Activated CD4-positive, CD25-positive, alpha-beta regulatory T cell (primary cell): Measurements from ENCODE around the gene ZNF185.

Experiments used
- DNase-seq, 4 experiments: peaks; one replicate each; lab custom pipeline; 2025; lab: John Stamatoyannopoulos, UW

ZNF185 gene

GRCh38 chrX:152897222-152898131 is at the start of gene ZNF185:
ZNF185 (plus strand) TSS chrX:152898067; CDS start chrX:152914490, 16,423 bp downstream.
- no peak for DNase-seq

- DNase-seq = no peak
Observed at GRCh38 chrX:152850465-152850864, 47.4 kb upstream of the ZNF185 start.

- DNase-seq = no peak
Observed at GRCh38 chrX:152853986-152854385, 43.9 kb upstream of the ZNF185 start.

- no peak for DNase-seq
Observed at GRCh38 chrX:152861116-152861515, 36.8 kb upstream of the ZNF185 start.

GRCh38 chrX:152861826-152862225 is 36.0 kb upstream of the ZNF185 start:
- no peak for DNase-seq

GRCh38 chrX:152865232-152865920 is 32.5 kb upstream of the ZNF185 start:
- DNase-seq = no peak

- no peak for DNase-seq
Observed at GRCh38 chrX:152866386-152866785, 31.5 kb upstream of the ZNF185 start.

- no peak for DNase-seq
Observed at GRCh38 chrX:152869972-152870371, 27.9 kb upstream of the ZNF185 start.

- DNase-seq = no peak
Observed at GRCh38 chrX:152871260-152871659, 26.6 kb upstream of the ZNF185 start.

GRCh38 chrX:152872522-152872921 is 25.3 kb upstream of the ZNF185 start:
- no peak for DNase-seq

- DNase-seq = no peak
Observed at GRCh38 chrX:152873361-152873760, 24.5 kb upstream of the ZNF185 start.

- DNase-seq = no peak
Observed at GRCh38 chrX:152876931-152877840, 20.7 kb upstream of the ZNF185 start.

- DNase-seq = no peak
Observed at GRCh38 chrX:152878976-152879755, 18.7 kb upstream of the ZNF185 start.

GRCh38 chrX:152881289-152881688 is 16.6 kb upstream of the ZNF185 start:
- no peak for DNase-seq

- DNase-seq = no peak
Observed at GRCh38 chrX:152884171-152884570, 13.7 kb upstream of the ZNF185 start.

- no peak for DNase-seq
Observed at GRCh38 chrX:152886716-152887115, 11.2 kb upstream of the ZNF185 start.

GRCh38 chrX:152892499-152892898 is 5.4 kb upstream of the ZNF185 start:
- no peak for DNase-seq

- no peak for DNase-seq
Observed at GRCh38 chrX:152892999-152893891, 4.6 kb upstream of the ZNF185 start.

- no peak for DNase-seq
Observed at GRCh38 chrX:152893980-152894610, 3.8 kb upstream of the ZNF185 start.

GRCh38 chrX:152895121-152895520 is 2.7 kb upstream of the ZNF185 start:
- no peak for DNase-seq
